GM18502 (cell line): Measurements from ENCODE around the gene SLC7A10.
A peak's percentile ranks its signal among the peaks of the same experiment; 100 is the strongest.
"Not testable (repeated sequence)": the region's sequence is repeated elsewhere in the genome, so short reads cannot be mapped to it uniquely, and the experiment has no call there.

Experiments used
- ATAC-seq: cut with Tn5 transposase; IDR thresholded peaks from one replicate; pipeline ENCODE4 v1.9.1; 2021; ENCODE audit warnings: mild to moderate bottlenecking; ENCODE audit not compliant: unreplicated experiment, poor library complexity

SLC7A10 gene

GRCh38 chr19:33189453-33189852, 36.2 kb downstream of the SLC7A10 start:
- ATAC-seq = no peak

GRCh38 chr19:33187183-33187540, 38.5 kb downstream of the SLC7A10 start:
- ATAC-seq = no peak

GRCh38 chr19:33186431-33187182, 39.0 kb downstream of the SLC7A10 start:
- no peak for ATAC-seq

- peak; percentile 29 for ATAC-seq
Observed at GRCh38 chr19:33177417-33177979, 48.2 kb downstream of the SLC7A10 start.

GRCh38 chr19:33176670-33177416, 48.8 kb downstream of the SLC7A10 start:
- ATAC-seq = peak; percentile 85

- peak; percentile 2 for ATAC-seq
Observed at GRCh38 chr19:33175886-33176669, 49.6 kb downstream of the SLC7A10 start.

- ATAC-seq = no peak
Observed at GRCh38 chr19:33175156-33175782, 50.4 kb downstream of the SLC7A10 start.

GRCh38 chr19:33174186-33174585, 51.5 kb downstream of the SLC7A10 start:
- no peak for ATAC-seq

- ATAC-seq = no peak
Observed at GRCh38 chr19:33171916-33172359, 53.7 kb downstream of the SLC7A10 start.

GRCh38 chr19:33171222-33171795, 54.3 kb downstream of the SLC7A10 start:
- no peak for ATAC-seq

- no peak for ATAC-seq
Observed at GRCh38 chr19:33168528-33168927, 57.1 kb downstream of the SLC7A10 start.

- ATAC-seq = no peak
Observed at GRCh38 chr19:33167438-33167837, 58.2 kb downstream of the SLC7A10 start.

GRCh38 chr19:33166037-33166436, 59.6 kb downstream of the SLC7A10 start:
- not testable (repeated sequence) for ATAC-seq

- ATAC-seq = no peak
Observed at GRCh38 chr19:33163481-33163880, 62.2 kb downstream of the SLC7A10 start.

- ATAC-seq = no peak
Observed at GRCh38 chr19:33161201-33161600, 64.4 kb downstream of the SLC7A10 start.

- ATAC-seq = no peak
Observed at GRCh38 chr19:33159893-33160292, 65.8 kb downstream of the SLC7A10 start.

GRCh38 chr19:33159149-33159548, 66.5 kb downstream of the SLC7A10 start:
- ATAC-seq = no peak
